Prostate gland (tissue), 2 donors: Measurements from ENCODE around the gene DPYSL3. TPM values are rescaled to one million over a fixed set of nuclear protein-coding genes. Genes with fewer than 3 reads are reported as not detected.

Source experiments
- DNase-seq: peaks from one replicate; pipeline ENCODE4 v3.0.0-alpha.2; 2019; ENCODE audit warnings: low spot score
- H3K27ac ChIP-seq, 2 donors: fragments of 200-600 bp; sonication (generic); 2 replicates each; pipeline ENCODE4 v1.5.1; 2017 to 2019
- H3K27me3 ChIP-seq: fragments of 200-600 bp; sonication (generic); replicated peaks from 2 replicates; pipeline ENCODE4 v1.5.1; 2019; ENCODE audit not compliant: insufficient read depth
- H3K36me3 ChIP-seq, 2 donors: fragments of 200-600 bp; sonication (generic); 1 replicate in 1 of 2; 2 replicates in 1 of 2; pipeline versions ENCODE4 v1.5.1 to v1.8.1; 2017 to 2019
- H3K4me1 ChIP-seq: fragments of 200-600 bp; sonication (generic); replicated peaks from 2 replicates; pipeline ENCODE4 v1.5.1; 2019
- H3K4me3 ChIP-seq, 2 donors: fragments of 200-600 bp; sonication (generic); 2 replicates each; pipeline ENCODE4 v1.5.1; 2017 to 2019
- H3K9me3 ChIP-seq: fragments of 200-600 bp; sonication (generic); 2 replicates; pipeline ENCODE4 v1.5.1; 2017
- POLR2A ChIP-seq: fragments of 450-650 bp; IDR thresholded peaks from one replicate; pipeline ENCODE4 v1.6.1; 2016; ENCODE audit warnings: antibody characterized with exemption, mild to moderate bottlenecking
- POLR2AphosphoS5 ChIP-seq: sonication (generic); formaldehyde crosslinking; IDR thresholded peaks from one replicate; pipeline ENCODE4 v1.6.1; 2017; ENCODE audit warnings: antibody characterized with exemption
- WGBS: methylation state at CpG from one replicate; pipeline ENCODE4 v1.1.5; 2018; 5-methylcytosine and 5-hydroxymethylcytosine counted together
- intact Hi-C: fragments of 100-400 bp; cut with DNase I; formaldehyde crosslinking; loops from one replicate; pipeline ENCODE4 v1.14.2; 2022
- total RNA-seq, 2 donors: library from RNA; depleted of rRNA; stranded (reverse); fragments of >200 nt; gene quantifications; one replicate each; pipeline ENCODE4 v1.1.0, GENCODE V29; 2016
- TF ChIP-seq, protein P1 (sequence below), 4 experiments: fragments of 200-600 bp in 2 of 4; fragments of 450-650 bp in 2 of 4; sonication (generic) in 2 of 4; IDR thresholded peaks; 1 replicate in 3 of 4; 2 replicates in 1 of 4; pipeline ENCODE4 v1.5.1; 2016 to 2019; ENCODE audit warnings: antibody characterized with exemption in 4 of 4, mild to moderate bottlenecking in 2 of 4, moderate library complexity in 2 of 4

Gene DPYSL3
- total RNA-seq, 2 donors from 2014 or later, result 113 to 126 TPM

- 61% methylated on average over 8 of the region's 8 CpGs for WGBS
- H3K4me3 ChIP-seq, result no peak overlapping the region
- intact Hi-C loops, result no loop called here
- H3K27me3 ChIP-seq, result no peaks in the 10 kb centered on the region
- H3K27ac ChIP-seq, result peak overlapping the region; percentile 41 to 55
- no peak for TF ChIP-seq POLR2A
- no peak for TF ChIP-seq POLR2AphosphoS5
- TF ChIP-seq, protein P1, sequence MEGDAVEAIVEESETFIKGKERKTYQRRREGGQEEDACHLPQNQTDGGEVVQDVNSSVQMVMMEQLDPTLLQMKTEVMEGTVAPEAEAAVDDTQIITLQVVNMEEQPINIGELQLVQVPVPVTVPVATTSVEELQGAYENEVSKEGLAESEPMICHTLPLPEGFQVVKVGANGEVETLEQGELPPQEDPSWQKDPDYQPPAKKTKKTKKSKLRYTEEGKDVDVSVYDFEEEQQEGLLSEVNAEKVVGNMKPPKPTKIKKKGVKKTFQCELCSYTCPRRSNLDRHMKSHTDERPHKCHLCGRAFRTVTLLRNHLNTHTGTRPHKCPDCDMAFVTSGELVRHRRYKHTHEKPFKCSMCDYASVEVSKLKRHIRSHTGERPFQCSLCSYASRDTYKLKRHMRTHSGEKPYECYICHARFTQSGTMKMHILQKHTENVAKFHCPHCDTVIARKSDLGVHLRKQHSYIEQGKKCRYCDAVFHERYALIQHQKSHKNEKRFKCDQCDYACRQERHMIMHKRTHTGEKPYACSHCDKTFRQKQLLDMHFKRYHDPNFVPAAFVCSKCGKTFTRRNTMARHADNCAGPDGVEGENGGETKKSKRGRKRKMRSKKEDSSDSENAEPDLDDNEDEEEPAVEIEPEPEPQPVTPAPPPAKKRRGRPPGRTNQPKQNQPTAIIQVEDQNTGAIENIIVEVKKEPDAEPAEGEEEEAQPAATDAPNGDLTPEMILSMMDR (IDR thresholded peaks at IDR 0.05), result no peak
- H3K9me3 ChIP-seq, result no peaks in the 10 kb centered on the region
- no peaks in the 10 kb centered on the region for H3K36me3 ChIP-seq
- no peak for DNase-seq
- H3K4me1 ChIP-seq, result no peaks in the 10 kb centered on the region
Measured at GRCh38 chr5:147411359-147412319, 98.2 kb downstream of the DPYSL3 start.

GRCh38 chr5:147410496-147411358 is 99.1 kb downstream of the DPYSL3 start:
- no peaks in the 10 kb centered on the region for H3K27me3 ChIP-seq
- H3K36me3 ChIP-seq, result no peaks in the 10 kb centered on the region
- intact Hi-C loops, result no loop called here
- H3K27ac ChIP-seq, result peak overlapping the region; percentile 41 to 55
- H3K9me3 ChIP-seq, result no peaks in the 10 kb centered on the region
- H3K4me3 ChIP-seq, result no peak overlapping the region
- DNase-seq, result no peak
- WGBS, result 60% methylated on average over 8 of the region's 8 CpGs
- H3K4me1 ChIP-seq, result no peaks in the 10 kb centered on the region
- TF ChIP-seq, protein P1 (IDR thresholded peaks at IDR 0.05), result no peak
- TF ChIP-seq POLR2A, result no peak
- TF ChIP-seq POLR2AphosphoS5, result no peak

DNA sequence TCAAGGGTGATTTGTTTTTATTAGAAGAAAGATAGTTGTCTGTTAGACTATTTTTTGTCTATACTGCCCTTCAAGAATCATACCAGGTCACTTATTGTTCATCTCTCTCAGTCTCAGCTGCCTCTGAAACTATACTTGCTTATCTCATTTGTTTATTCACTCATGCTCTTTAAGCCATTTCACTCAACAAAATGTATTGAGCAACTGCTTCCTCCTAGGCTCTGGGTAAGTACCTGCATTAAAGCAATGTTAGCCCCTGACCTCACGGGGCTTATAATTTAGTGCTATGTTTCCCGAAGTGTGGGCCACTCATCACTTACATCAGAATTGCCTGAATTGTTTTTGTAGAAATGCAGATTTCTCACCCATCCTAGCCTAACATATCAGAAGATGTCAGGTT is 100.9 kb downstream of the DPYSL3 start:
- no peak for DNase-seq
- no peaks in the 10 kb centered on the region for H3K4me1 ChIP-seq
- no peak for TF ChIP-seq POLR2AphosphoS5
- TF ChIP-seq POLR2A, result no peak
- TF ChIP-seq, protein P1 (IDR thresholded peaks at IDR 0.05), result no peak
- WGBS, result 93% methylated on average over 2 of the region's 2 CpGs
- H3K27ac ChIP-seq, result peak overlapping the region in 1 of 2 donors; percentile 28
- intact Hi-C loops, result no loop called here
- no peaks in the 10 kb centered on the region for H3K9me3 ChIP-seq
- no peak overlapping the region for H3K4me3 ChIP-seq
- no peaks in the 10 kb centered on the region for H3K36me3 ChIP-seq
- no peaks in the 10 kb centered on the region for H3K27me3 ChIP-seq

- Histone ChIP-seq H3K27ac (peak overlapping the region; percentile 71), H3K4me3 (no peak overlapping the region), H3K4me1 (no peaks in the 10 kb centered on the region), H3K27me3 (no peaks in the 10 kb centered on the region), H3K36me3 (no peaks in the 10 kb centered on the region), H3K9me3 (no peaks in the 10 kb centered on the region)
- no peak for DNase-seq
- peak; percentile 47 for TF ChIP-seq POLR2AphosphoS5
- TF ChIP-seq POLR2A, result no peak
- intact Hi-C loops, result loop anchor here (2.0 kb wide), 2 partner anchors 36 to 44 kb away; no protein-coding TSS in a partner anchor
- 73% methylated on average over 8 of the region's 8 CpGs for WGBS
Measured at GRCh38 chr5:147407094-147407681, 102.7 kb downstream of the DPYSL3 start.

DNA sequence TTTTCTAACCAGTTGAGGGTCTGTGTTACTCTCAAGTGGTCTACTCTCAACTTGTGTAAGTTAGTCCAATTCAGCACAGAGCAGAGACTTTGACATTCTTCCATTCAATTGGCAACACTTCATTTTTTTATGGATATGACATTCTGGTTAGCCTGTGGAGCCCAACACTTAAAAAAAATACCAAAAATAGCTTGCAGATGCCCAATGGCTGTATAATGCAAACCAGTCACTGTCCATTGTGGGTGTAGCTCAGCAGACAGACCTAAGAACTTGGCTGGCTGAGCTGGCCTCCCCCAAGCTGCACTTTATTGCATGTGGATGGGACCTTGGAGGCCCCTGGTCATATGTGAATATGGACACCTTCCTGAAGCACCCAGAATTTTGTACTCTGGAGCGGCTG is 103.2 kb downstream of the DPYSL3 start:
- intact Hi-C loops, result loop anchor here (2.0 kb wide), 2 partner anchors 36 to 44 kb away; no protein-coding TSS in a partner anchor
- H3K4me1 ChIP-seq, result no peaks in the 10 kb centered on the region
- no peaks in the 10 kb centered on the region for H3K27me3 ChIP-seq

More for the DNA sequence above, 103.2 kb downstream of the DPYSL3 start:
- 79% methylated on average over 1 of the region's 1 CpG for WGBS
- H3K27ac ChIP-seq, result peak overlapping the region; percentile 71
- H3K4me3 ChIP-seq, result no peak overlapping the region
- TF ChIP-seq, protein P1 (IDR thresholded peaks at IDR 0.05), result no peak
- TF ChIP-seq POLR2AphosphoS5, result no peak
- TF ChIP-seq POLR2A, result no peak
- DNase-seq, result no peak
- no peaks in the 10 kb centered on the region for H3K36me3 ChIP-seq
- H3K9me3 ChIP-seq, result no peaks in the 10 kb centered on the region
